Loucy (cell line): ENCODE data around the gene TSPAN9.

Experiments
- EZH2phosphoT487 ChIP-seq: fragments of 200-600 bp; IDR thresholded peaks from 2 replicates; pipeline ENCODE4 v1.6.1; 2018; ENCODE audit warnings: antibody characterized with exemption, mild to moderate bottlenecking, moderate library complexity, borderline replicate concordance
- TF ChIP-seq, protein P1 (sequence below): fragments of 200-600 bp; sonication (generic); conservative IDR thresholded peaks from 2 replicates; pipeline ENCODE4 v1.5.1; 2014; ENCODE audit warnings: mild to moderate bottlenecking, antibody characterized with exemption, low read length

DNA sequence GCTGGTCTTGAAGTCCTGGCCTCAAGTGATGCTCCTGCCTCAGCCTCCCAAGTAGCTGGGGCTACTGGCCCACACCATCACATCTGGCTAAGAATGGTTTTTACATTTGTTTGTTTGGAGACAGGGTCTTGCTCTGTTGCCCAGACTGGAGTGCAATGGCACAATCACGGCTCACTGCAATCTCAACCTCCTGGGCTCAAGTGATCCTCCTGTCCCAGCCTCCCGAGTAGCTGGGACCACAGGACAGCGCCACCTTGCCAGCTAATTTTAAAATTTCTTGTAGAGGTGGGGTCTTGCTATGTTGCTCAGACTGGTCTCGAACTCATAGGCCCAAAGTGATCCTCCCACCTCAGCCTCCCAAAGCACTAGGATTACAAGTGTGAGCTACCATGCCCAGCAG lies 28.6 kb upstream of the TSPAN9 start:
- TF ChIP-seq, protein P1, sequence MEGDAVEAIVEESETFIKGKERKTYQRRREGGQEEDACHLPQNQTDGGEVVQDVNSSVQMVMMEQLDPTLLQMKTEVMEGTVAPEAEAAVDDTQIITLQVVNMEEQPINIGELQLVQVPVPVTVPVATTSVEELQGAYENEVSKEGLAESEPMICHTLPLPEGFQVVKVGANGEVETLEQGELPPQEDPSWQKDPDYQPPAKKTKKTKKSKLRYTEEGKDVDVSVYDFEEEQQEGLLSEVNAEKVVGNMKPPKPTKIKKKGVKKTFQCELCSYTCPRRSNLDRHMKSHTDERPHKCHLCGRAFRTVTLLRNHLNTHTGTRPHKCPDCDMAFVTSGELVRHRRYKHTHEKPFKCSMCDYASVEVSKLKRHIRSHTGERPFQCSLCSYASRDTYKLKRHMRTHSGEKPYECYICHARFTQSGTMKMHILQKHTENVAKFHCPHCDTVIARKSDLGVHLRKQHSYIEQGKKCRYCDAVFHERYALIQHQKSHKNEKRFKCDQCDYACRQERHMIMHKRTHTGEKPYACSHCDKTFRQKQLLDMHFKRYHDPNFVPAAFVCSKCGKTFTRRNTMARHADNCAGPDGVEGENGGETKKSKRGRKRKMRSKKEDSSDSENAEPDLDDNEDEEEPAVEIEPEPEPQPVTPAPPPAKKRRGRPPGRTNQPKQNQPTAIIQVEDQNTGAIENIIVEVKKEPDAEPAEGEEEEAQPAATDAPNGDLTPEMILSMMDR, result no peak
- TF ChIP-seq EZH2phosphoT487, result no peak
